GM12878 (cell line): Measurements from ENCODE around the gene EPB41L2. TPM values are rescaled to one million over a fixed set of nuclear protein-coding genes. Genes with fewer than 3 reads are reported as not detected.

ENCODE experiments used
- EGR1 ChIP-seq, 2 experiments: IDR thresholded peaks; 1 replicate in 1 of 2; 2 replicates in 1 of 2; pipeline ENCODE4 v1.6.1; 2011 to 2012; ENCODE audit warnings: low read depth in 2 of 2, low read length in 2 of 2, borderline replicate concordance in 1 of 2, mild to moderate bottlenecking in 1 of 2, moderate library complexity in 1 of 2
- ESRRA ChIP-seq: IDR thresholded peaks from 2 replicates; pipeline ENCODE4 v1.6.1; 2012; ENCODE audit warnings: mild to moderate bottlenecking, low read length, improper control_type of control experiment
- MEF2A ChIP-seq: IDR thresholded peaks from 2 replicates; pipeline ENCODE4 v1.6.1; 2011; ENCODE audit warnings: low read depth, mild to moderate bottlenecking, low read length, moderate library complexity; ENCODE audit not compliant: insufficient read depth
- MTA2 ChIP-seq: fragments of 450-650 bp; IDR thresholded peaks from 2 replicates; pipeline ENCODE4 v1.6.1; 2016; ENCODE audit warnings: low read depth, mild to moderate bottlenecking, moderate library complexity
- POU2F2 ChIP-seq: IDR thresholded peaks from 3 replicates; pipeline ENCODE4 v1.6.1; 2011; ENCODE audit warnings: low read depth, mild to moderate bottlenecking, low read length, borderline replicate concordance
- ZBED1 ChIP-seq: IDR thresholded peaks from 2 replicates; pipeline ENCODE4 v1.6.1; 2016; ENCODE audit warnings: borderline replicate concordance
- ZNF384 ChIP-seq: IDR thresholded peaks from 2 replicates; pipeline ENCODE4 v1.6.1; 2012; ENCODE audit warnings: low read depth, mild to moderate bottlenecking, low read length, improper control_type of control experiment, borderline replicate concordance
- ZZZ3 ChIP-seq: IDR thresholded peaks from 2 replicates; pipeline ENCODE4 v1.6.1; 2011; ENCODE audit warnings: low read depth; ENCODE audit not compliant: control insufficient read depth, insufficient read length
- polyA plus RNA-seq, 11 experiments: library from polyadenylated mRNA; depleted of rRNA in 4 of 11; unstranded in 6 of 11; stranded (reverse) in 5 of 11; fragments of >200 nt; fragmentation: Nextera tagmentation in 4 of 11; fragmentation: Illumina TruSeq in 1 of 11; extraction: Ambion mirVana in 4 of 11; extraction: Trizol in 1 of 11; gene quantifications; 1 replicate in 1 of 11; 2 replicates in 10 of 11; pipeline versions ENCODE4 v1.2.1 to v1.2.3, GENCODE V29; 2011 to 2016; ENCODE audit warnings: inconsistent platforms in 2 of 11, missing spikeins in 2 of 11, low read depth in 1 of 11
- total RNA-seq, 4 experiments: library from RNA; depleted of rRNA in 3 of 4; stranded (reverse); fragments of >200 nt in 3 of 4; fragmentation: Illumina TruSeq in 1 of 4; extraction: Trizol in 1 of 4; gene quantifications; 2 replicates each; pipeline versions ENCODE4 v1.2.1 to v1.2.3, GENCODE V29; 2013 to 2021
- TF ChIP-seq, protein P1 (sequence below): fragments of 150-350 bp; IDR thresholded peaks from 2 replicates; pipeline ENCODE4 v1.6.1; 2016; ENCODE audit warnings: low read depth, low read length
- TF ChIP-seq, protein P2 (sequence below): fragments of 450-650 bp; IDR thresholded peaks from 2 replicates; pipeline ENCODE4 v1.6.1; 2018; ENCODE audit warnings: borderline replicate concordance, mild to moderate bottlenecking; ENCODE audit not compliant: partially characterized antibody
- TF ChIP-seq, protein P3 (sequence below): IDR thresholded peaks from 2 replicates; pipeline ENCODE4 v1.6.1; 2012; ENCODE audit warnings: low read depth, low read length, improper control_type of control experiment
- TF ChIP-seq, protein P4 (sequence below): IDR thresholded peaks from 2 replicates; pipeline ENCODE4 v1.6.1; 2012; ENCODE audit warnings: low read depth, low read length, improper control_type of control experiment
- TF ChIP-seq, protein P5 (sequence below): IDR thresholded peaks from 2 replicates; pipeline ENCODE4 v1.6.1; 2011; ENCODE audit warnings: borderline replicate concordance, low read depth, mild to moderate bottlenecking, moderate library complexity, mixed read lengths, low read length; ENCODE audit not compliant: insufficient read depth; ENCODE audit errors: extremely low read length
- TF ChIP-seq, protein P6 (sequence below): IDR thresholded peaks from 2 replicates; pipeline ENCODE4 v1.6.1; 2012; ENCODE audit warnings: mild to moderate bottlenecking, low read depth, low read length

The EPB41L2 gene
- total and polyA plus RNA-seq, 10 of the 15 experiments (the other 5 are each of a cell fraction or from before 2014, with no cell fraction given): 7.4 to 41.6 (median 19.0) TPM

- TF ChIP-seq, protein P1, sequence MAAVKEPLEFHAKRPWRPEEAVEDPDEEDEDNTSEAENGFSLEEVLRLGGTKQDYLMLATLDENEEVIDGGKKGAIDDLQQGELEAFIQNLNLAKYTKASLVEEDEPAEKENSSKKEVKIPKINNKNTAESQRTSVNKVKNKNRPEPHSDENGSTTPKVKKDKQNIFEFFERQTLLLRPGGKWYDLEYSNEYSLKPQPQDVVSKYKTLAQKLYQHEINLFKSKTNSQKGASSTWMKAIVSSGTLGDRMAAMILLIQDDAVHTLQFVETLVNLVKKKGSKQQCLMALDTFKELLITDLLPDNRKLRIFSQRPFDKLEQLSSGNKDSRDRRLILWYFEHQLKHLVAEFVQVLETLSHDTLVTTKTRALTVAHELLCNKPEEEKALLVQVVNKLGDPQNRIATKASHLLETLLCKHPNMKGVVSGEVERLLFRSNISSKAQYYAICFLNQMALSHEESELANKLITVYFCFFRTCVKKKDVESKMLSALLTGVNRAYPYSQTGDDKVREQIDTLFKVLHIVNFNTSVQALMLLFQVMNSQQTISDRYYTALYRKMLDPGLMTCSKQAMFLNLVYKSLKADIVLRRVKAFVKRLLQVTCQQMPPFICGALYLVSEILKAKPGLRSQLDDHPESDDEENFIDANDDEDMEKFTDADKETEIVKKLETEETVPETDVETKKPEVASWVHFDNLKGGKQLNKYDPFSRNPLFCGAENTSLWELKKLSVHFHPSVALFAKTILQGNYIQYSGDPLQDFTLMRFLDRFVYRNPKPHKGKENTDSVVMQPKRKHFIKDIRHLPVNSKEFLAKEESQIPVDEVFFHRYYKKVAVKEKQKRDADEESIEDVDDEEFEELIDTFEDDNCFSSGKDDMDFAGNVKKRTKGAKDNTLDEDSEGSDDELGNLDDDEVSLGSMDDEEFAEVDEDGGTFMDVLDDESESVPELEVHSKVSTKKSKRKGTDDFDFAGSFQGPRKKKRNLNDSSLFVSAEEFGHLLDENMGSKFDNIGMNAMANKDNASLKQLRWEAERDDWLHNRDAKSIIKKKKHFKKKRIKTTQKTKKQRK: no peak
- TF ChIP-seq, protein P2, sequence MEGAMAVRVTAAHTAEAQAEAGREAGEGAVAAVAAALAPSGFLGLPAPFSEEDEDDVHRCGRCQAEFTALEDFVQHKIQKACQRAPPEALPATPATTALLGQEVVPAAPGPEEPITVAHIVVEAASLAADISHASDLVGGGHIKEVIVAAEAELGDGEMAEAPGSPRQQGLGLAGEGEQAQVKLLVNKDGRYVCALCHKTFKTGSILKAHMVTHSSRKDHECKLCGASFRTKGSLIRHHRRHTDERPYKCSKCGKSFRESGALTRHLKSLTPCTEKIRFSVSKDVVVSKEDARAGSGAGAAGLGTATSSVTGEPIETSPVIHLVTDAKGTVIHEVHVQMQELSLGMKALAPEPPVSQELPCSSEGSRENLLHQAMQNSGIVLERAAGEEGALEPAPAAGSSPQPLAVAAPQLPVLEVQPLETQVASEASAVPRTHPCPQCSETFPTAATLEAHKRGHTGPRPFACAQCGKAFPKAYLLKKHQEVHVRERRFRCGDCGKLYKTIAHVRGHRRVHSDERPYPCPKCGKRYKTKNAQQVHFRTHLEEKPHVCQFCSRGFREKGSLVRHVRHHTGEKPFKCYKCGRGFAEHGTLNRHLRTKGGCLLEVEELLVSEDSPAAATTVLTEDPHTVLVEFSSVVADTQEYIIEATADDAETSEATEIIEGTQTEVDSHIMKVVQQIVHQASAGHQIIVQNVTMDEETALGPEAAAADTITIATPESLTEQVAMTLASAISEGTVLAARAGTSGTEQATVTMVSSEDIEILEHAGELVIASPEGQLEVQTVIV: no peak
- no peak for TF ChIP-seq MEF2A
- TF ChIP-seq ZZZ3: no peak
- no peak for TF ChIP-seq MTA2
- TF ChIP-seq ZNF384: no peak
- TF ChIP-seq, protein P3, sequence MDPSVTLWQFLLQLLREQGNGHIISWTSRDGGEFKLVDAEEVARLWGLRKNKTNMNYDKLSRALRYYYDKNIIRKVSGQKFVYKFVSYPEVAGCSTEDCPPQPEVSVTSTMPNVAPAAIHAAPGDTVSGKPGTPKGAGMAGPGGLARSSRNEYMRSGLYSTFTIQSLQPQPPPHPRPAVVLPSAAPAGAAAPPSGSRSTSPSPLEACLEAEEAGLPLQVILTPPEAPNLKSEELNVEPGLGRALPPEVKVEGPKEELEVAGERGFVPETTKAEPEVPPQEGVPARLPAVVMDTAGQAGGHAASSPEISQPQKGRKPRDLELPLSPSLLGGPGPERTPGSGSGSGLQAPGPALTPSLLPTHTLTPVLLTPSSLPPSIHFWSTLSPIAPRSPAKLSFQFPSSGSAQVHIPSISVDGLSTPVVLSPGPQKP: no peak
- no peak for TF ChIP-seq ZBED1
- TF ChIP-seq, protein P4, sequence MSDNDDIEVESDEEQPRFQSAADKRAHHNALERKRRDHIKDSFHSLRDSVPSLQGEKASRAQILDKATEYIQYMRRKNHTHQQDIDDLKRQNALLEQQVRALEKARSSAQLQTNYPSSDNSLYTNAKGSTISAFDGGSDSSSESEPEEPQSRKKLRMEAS: no peak
- TF ChIP-seq, protein P5, sequence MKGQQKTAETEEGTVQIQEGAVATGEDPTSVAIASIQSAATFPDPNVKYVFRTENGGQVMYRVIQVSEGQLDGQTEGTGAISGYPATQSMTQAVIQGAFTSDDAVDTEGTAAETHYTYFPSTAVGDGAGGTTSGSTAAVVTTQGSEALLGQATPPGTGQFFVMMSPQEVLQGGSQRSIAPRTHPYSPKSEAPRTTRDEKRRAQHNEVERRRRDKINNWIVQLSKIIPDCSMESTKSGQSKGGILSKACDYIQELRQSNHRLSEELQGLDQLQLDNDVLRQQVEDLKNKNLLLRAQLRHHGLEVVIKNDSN: no peak
- TF ChIP-seq EGR1 (IDR thresholded peaks at IDR 0.05; ENCODE audit: borderline replicate concordance in 1 of 2, low read depth in 2 of 2, low read length in 2 of 2): no peak
- no peak for TF ChIP-seq ESRRA
- TF ChIP-seq POU2F2: no peak
- TF ChIP-seq, protein P6, sequence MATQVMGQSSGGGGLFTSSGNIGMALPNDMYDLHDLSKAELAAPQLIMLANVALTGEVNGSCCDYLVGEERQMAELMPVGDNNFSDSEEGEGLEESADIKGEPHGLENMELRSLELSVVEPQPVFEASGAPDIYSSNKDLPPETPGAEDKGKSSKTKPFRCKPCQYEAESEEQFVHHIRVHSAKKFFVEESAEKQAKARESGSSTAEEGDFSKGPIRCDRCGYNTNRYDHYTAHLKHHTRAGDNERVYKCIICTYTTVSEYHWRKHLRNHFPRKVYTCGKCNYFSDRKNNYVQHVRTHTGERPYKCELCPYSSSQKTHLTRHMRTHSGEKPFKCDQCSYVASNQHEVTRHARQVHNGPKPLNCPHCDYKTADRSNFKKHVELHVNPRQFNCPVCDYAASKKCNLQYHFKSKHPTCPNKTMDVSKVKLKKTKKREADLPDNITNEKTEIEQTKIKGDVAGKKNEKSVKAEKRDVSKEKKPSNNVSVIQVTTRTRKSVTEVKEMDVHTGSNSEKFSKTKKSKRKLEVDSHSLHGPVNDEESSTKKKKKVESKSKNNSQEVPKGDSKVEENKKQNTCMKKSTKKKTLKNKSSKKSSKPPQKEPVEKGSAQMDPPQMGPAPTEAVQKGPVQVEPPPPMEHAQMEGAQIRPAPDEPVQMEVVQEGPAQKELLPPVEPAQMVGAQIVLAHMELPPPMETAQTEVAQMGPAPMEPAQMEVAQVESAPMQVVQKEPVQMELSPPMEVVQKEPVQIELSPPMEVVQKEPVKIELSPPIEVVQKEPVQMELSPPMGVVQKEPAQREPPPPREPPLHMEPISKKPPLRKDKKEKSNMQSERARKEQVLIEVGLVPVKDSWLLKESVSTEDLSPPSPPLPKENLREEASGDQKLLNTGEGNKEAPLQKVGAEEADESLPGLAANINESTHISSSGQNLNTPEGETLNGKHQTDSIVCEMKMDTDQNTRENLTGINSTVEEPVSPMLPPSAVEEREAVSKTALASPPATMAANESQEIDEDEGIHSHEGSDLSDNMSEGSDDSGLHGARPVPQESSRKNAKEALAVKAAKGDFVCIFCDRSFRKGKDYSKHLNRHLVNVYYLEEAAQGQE: no peak
These were observed 198.7 kb downstream of the EPB41L2 start (continued) for GRCh38 chr6:130864344-130864743.
